PC-3 (cell line): ENCODE data around the gene FUT7. TPM values are rescaled to one million over a fixed set of nuclear protein-coding genes. Genes with fewer than 3 reads are reported as not detected.
"Not testable (repeated sequence)": the region's sequence is repeated elsewhere in the genome, so short reads cannot be mapped to it uniquely, and the experiment has no call there.

Experiments
- ATAC-seq: fragments of 200-7000 bp; cut with Tn5 transposase; 2 replicates; pipeline ENCODE4 v1.9.1; 2020; ENCODE audit warnings: mild to moderate bottlenecking, moderate library complexity
- BruUV-seq: library from RNA; stranded (reverse); fragments of 400-500 nt; replicated peaks from 2 replicates; lab custom pipeline; 2021; lab: Mats Ljungman, UMichigan
- CTCF ChIA-PET: fragments of 300-600 bp; sonication (Branson Sonifier 250); formaldehyde crosslinking; loops from one replicate; lab custom pipeline; 2022; ENCODE audit warnings: antibody characterized with exemption; lab: Charles Lee
- POLR2A ChIA-PET: fragments of 300-600 bp; sonication (Branson Sonifier 250); formaldehyde crosslinking; loops from one replicate; lab custom pipeline; 2022; ENCODE audit warnings: antibody characterized with exemption; ENCODE audit not compliant: unreplicated experiment; lab: Charles Lee
- DNase-seq: peaks from one replicate; pipeline ENCODE4 v3.0.0-alpha.2; 2015
- H2AFZ ChIP-seq: fragments of 300-600 bp; sonication (generic); 2 replicates; pipeline ENCODE4 v1.6.0; 2016; ENCODE audit warnings: antibody characterized with exemption, low read length
- H3F3A ChIP-seq: fragments of 300-600 bp; sonication (generic); one replicate; pipeline ENCODE4 v1.6.0; 2017; ENCODE audit warnings: antibody characterized with exemption, low read length, control low read depth, mild to moderate bottlenecking; ENCODE audit not compliant: unreplicated experiment
- H3K27ac ChIP-seq: fragments of 300-600 bp; sonication (generic); 2 replicates; pipeline ENCODE4 v1.5.1; 2016; ENCODE audit warnings: mild to moderate bottlenecking, low read length
- H3K27me3 ChIP-seq: fragments of 300-600 bp; sonication (generic); 2 replicates; pipeline ENCODE4 v1.6.1; 2016; ENCODE audit warnings: low read length, mixed read lengths
- H3K36me3 ChIP-seq: fragments of 300-600 bp; sonication (generic); 2 replicates; pipeline ENCODE4 v1.6.1; 2016; ENCODE audit warnings: low read depth, mixed run types, low read length, mixed read lengths
- H3K4me1 ChIP-seq: fragments of 300-600 bp; sonication (generic); 2 replicates; pipeline ENCODE4 v1.5.1; 2016; ENCODE audit warnings: low read length; ENCODE audit not compliant: insufficient read depth
- H3K4me2 ChIP-seq: fragments of 300-600 bp; sonication (generic); 2 replicates; pipeline ENCODE4 v1.6.0; 2016; ENCODE audit warnings: low read length
- H3K4me3 ChIP-seq: fragments of 300-600 bp; sonication (generic); 2 replicates; pipeline ENCODE4 v1.5.1; 2016; ENCODE audit warnings: mild to moderate bottlenecking, low read length, mixed read lengths
- H3K79me2 ChIP-seq: fragments of 300-600 bp; sonication (generic); 2 replicates; pipeline ENCODE4 v1.6.1; 2017; ENCODE audit warnings: low read length, mixed read lengths
- H3K9ac ChIP-seq: fragments of 300-600 bp; sonication (generic); 2 replicates; pipeline ENCODE4 v1.6.0; 2016; ENCODE audit warnings: mild to moderate bottlenecking, low read length
- H3K9me2 ChIP-seq: fragments of 300-600 bp; sonication (generic); replicated peaks from 2 replicates; pipeline ENCODE4 v1.6.1; 2016; ENCODE audit warnings: mixed run types, low read length, mixed read lengths
- H3K9me3 ChIP-seq: fragments of 300-600 bp; sonication (generic); 2 replicates; pipeline ENCODE4 v1.6.1; 2016; ENCODE audit warnings: low read length, mixed read lengths
- H4K20me1 ChIP-seq: fragments of 300-600 bp; sonication (generic); 2 replicates; pipeline ENCODE4 v1.6.1; 2016; ENCODE audit warnings: low read length, mixed read lengths
- EZH2 ChIP-seq: fragments of 300-600 bp; sonication (generic); IDR thresholded peaks from one replicate; pipeline ENCODE4 v1.6.1; 2017; ENCODE audit warnings: antibody characterized with exemption, mild to moderate bottlenecking, low read length; ENCODE audit not compliant: unreplicated experiment
- EZH2phosphoT487 ChIP-seq: fragments of 300-600 bp; sonication (generic); IDR thresholded peaks from 2 replicates; pipeline ENCODE4 v1.6.1; 2018; ENCODE audit warnings: mild to moderate bottlenecking, antibody characterized with exemption, low read length, borderline replicate concordance
- intact Hi-C: fragments of 100-400 bp; cut with micrococcal nuclease; formaldehyde crosslinking; loops from 2 replicates; pipeline ENCODE4 v1.9.0; 2023
- total RNA-seq: library from RNA; depleted of rRNA; stranded (reverse); fragments of >200 nt; gene quantifications from 2 replicates; pipeline ENCODE4 v1.2.3, GENCODE V29; 2014
- TF ChIP-seq, protein P1 (sequence below): fragments of 300-600 bp; sonication (generic); conservative IDR thresholded peaks from 2 replicates; pipeline ENCODE4 v1.5.1; 2017; ENCODE audit warnings: antibody characterized with exemption, low read depth, mild to moderate bottlenecking, low read length

Gene FUT7
- total RNA-seq, 1 experiment from 2014 or later = not detected

DNA sequence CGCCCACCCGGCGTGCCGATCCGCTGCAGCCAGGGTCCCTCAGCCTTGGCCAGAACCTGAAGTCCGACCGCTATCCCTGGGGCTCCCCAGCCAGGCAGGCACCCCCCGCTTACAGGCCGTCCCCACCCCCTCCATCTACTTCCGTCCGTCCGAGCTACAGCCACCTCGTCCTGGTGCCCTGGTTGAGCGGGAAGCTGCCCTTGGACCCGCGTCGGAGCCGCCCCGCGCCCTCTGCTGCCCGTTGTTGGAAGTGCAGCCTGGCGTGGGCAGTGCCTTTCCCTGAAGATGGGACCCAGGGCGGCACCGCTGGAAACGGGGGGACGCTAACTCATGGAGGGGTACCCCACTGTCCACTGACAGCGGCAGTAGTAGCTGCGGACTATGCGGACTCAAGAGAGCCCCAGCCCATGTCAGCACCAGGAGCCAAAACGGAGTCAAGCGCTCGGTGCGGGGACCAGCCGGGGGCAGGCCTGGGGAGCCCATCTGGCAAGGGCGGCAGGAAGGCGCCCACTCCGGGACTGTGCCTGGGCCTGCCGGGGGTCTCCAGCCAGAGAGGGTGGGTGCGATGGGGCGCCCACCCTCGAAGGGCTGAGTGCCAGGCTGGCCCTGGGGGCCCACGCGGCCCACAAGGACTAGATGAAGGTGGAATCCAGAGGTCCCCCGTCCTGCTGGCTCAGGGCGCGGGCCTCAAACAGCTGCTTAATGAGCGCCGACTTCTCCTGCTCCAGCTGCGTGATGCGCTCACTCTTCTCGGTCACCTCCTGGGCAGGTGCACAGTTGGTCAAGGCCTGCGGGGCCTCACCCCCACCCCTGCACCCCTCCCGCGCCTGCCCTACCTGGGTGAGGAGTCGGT lies 32.4 kb upstream of the FUT7 start:
- H3K4me1 ChIP-seq = peaks cover 14% of the 10 kb centered on the region
- no TSS peak for BruUV-seq
- no peak overlapping the region for H3K4me3 ChIP-seq
- no peak overlapping the region for H3K27ac ChIP-seq
- TF ChIP-seq, protein P1, sequence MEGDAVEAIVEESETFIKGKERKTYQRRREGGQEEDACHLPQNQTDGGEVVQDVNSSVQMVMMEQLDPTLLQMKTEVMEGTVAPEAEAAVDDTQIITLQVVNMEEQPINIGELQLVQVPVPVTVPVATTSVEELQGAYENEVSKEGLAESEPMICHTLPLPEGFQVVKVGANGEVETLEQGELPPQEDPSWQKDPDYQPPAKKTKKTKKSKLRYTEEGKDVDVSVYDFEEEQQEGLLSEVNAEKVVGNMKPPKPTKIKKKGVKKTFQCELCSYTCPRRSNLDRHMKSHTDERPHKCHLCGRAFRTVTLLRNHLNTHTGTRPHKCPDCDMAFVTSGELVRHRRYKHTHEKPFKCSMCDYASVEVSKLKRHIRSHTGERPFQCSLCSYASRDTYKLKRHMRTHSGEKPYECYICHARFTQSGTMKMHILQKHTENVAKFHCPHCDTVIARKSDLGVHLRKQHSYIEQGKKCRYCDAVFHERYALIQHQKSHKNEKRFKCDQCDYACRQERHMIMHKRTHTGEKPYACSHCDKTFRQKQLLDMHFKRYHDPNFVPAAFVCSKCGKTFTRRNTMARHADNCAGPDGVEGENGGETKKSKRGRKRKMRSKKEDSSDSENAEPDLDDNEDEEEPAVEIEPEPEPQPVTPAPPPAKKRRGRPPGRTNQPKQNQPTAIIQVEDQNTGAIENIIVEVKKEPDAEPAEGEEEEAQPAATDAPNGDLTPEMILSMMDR = peak; percentile 70
- TF ChIP-seq EZH2 (no peak), EZH2phosphoT487 (no peak)
- no peak overlapping the region for H3K9ac ChIP-seq
- H3K36me3 ChIP-seq = no peaks in the 10 kb centered on the region
- H3K4me2 ChIP-seq = no peak overlapping the region
- H3K27me3 ChIP-seq = no peaks in the 10 kb centered on the region
- no peaks in the 10 kb centered on the region for H3K9me2 ChIP-seq
- intact Hi-C loops = no loop called here
- peaks cover 9% of the 10 kb centered on the region; the same call in 1 of the 2 replicates for H4K20me1 ChIP-seq
- ChIA-PET POLR2A (interaction anchor here (0.6 to 0.7 kb wide), 2 partner anchors 157 to 166 kb away, joined by 3 to 8 read pairs; no protein-coding TSS in a partner anchor), CTCF (interaction anchor here (1.2 kb wide), 1 partner anchor 18 kb away, joined by 16 read pairs; the partner anchor contains the start of gene NPDC1)
- no peak overlapping the region for H2AFZ ChIP-seq
- ATAC-seq (0 out of 2 replicates have a peak, but pooled peaks have one; percentile 27), DNase-seq (peak; percentile 46)
- H3K79me2 ChIP-seq = peaks cover 25% of the 10 kb centered on the region
- peaks cover 2% of the 10 kb centered on the region for H3F3A ChIP-seq
- H3K9me3 ChIP-seq = no peaks in the 10 kb centered on the region

DNA sequence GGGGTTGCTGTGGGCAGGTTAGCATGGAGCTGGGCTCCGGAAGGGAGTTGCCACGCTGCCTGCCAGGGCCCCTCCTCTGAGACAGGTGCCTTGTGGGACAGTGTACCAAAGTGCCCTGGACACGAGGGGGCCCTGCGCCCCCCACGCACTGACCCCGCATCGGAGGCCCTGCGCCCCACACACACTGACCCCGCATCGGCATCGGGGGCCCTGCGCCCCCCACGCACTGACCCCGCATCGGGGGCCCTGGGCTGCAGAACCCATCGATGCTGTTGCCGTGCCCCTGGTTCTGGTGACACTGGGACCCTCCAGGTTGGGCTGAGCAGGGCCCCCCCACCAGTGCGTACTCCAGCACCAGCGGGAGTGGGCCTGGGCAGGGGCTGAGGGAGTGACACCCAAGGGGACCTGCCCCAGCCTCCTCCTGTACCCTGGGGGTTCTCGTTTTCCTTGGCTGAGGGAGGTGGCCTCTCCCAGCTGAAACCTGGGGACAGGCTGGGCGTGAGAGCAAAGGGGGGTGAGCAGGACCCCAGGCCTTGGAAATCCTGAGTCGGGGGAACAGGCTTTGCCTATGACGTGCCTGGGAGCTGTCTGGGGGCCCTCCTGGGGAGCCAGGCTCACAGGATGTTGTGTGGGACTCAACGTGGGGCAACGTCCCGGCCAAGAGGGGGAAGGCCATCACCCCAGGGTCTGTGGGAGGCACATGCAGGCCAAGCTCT lies 31.6 kb upstream of the FUT7 start:
- H2AFZ ChIP-seq = no peak overlapping the region
- H3K9me2 ChIP-seq = no peaks in the 10 kb centered on the region
- H3K27ac ChIP-seq = no peak overlapping the region
- DNase-seq (no peak), ATAC-seq (no peak)
- H3K9me3 ChIP-seq = no peaks in the 10 kb centered on the region
- ChIA-PET POLR2A (no interaction called here), CTCF (interaction anchor here (1.2 kb wide), 1 partner anchor 17 kb away, joined by 16 read pairs; the partner anchor contains the start of gene NPDC1)
- intact Hi-C loops = no loop called here
- H3K9ac ChIP-seq = no peak overlapping the region
- no peak overlapping the region for H3K4me2 ChIP-seq
- peaks cover under 1% of the 10 kb centered on the region for H3F3A ChIP-seq
- H3K4me3 ChIP-seq = no peak overlapping the region
- peaks cover 7% of the 10 kb centered on the region for H3K4me1 ChIP-seq
- peaks cover 1% of the 10 kb centered on the region; the same call in 1 of the 2 replicates for H4K20me1 ChIP-seq
- peaks cover 17% of the 10 kb centered on the region for H3K79me2 ChIP-seq
- BruUV-seq = no TSS peak
- TF ChIP-seq EZH2phosphoT487 = no peak
- no peaks in the 10 kb centered on the region for H3K27me3 ChIP-seq
- no peaks in the 10 kb centered on the region for H3K36me3 ChIP-seq

DNA sequence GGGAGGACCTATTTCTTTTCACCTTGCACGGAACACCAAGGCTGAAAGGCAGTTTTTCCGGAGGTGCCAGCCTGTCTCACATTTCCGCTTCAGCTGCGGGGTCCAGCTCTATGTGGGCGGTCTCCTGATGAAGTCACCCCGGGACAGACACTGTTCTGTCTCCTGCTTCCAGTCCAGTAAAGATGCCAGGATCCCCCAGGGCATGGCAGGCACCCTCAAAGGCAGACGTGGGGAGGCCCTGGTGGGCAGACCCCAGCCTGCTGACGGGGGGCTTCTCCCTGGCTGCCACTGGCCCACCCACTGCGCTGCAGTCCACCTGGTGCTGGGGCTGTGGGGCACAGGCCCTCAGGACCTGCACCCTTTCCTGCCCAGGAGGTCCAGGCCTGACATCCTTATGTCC lies 30.9 kb upstream of the FUT7 start:
- H3K27ac ChIP-seq, H3K4me2 ChIP-seq, CTCF ChIA-PET, H4K20me1 ChIP-seq, H3K36me3 ChIP-seq, H3K9ac ChIP-seq, H3K4me1 ChIP-seq, H3K27me3 ChIP-seq, H3K79me2 ChIP-seq, H3K9me3 ChIP-seq, H3K9me2 ChIP-seq, DNase-seq, H2AFZ ChIP-seq, BruUV-seq, ATAC-seq, POLR2A ChIA-PET, H3K4me3 ChIP-seq, intact Hi-C loops, H3F3A ChIP-seq: not testable (repeated sequence)
